ENCODE measurements around the gene SAMD7. TPM values are rescaled to one million over a fixed set of nuclear protein-coding genes. Genes with fewer than 3 reads are reported as not detected.

The SAMD7 gene
- total RNA-seq: not detected

- intact Hi-C loops (cut with DNase I; ENCODE audit: low total_unique reads): no loop called here
- TF ChIP-seq CTCF (IDR thresholded peaks at IDR 0.05) (no peak), POLR2A (IDR thresholded peaks at IDR 0.05) (no peak)
- 89 to 98% methylated on average over 1 of the region's 1 CpG for WGBS, 2 donors
These were observed at the start of gene SAMD7 for GRCh38 chr3:169911272-169911671. Gene SAMD7, plus strand, starts transcription at chr3:169911572. Its CDS starts 7,927 bp downstream, at chr3:169919499.

GRCh38 chr3:169861871-169862270, 49.5 kb upstream of the SAMD7 start:
- WGBS, 2 donors: 61 to 63% methylated on average over 5 of the region's 5 CpGs
- no peak for DNase-seq (ENCODE audit: low spot score in 2 of 2)
- TF ChIP-seq CTCF (IDR thresholded peaks at IDR 0.05): no peak
- TF ChIP-seq POLR2A (IDR thresholded peaks at IDR 0.05): no peak
- intact Hi-C loops (cut with DNase I; ENCODE audit: low total_unique reads): no loop called here
- H3K4me3 ChIP-seq (ENCODE audit: low read depth, poor library complexity, severe bottlenecking): no peak overlapping the region

More at GRCh38 chr3:169911272-169911671, at the start of gene SAMD7:
- no peak within 1 kb of the TSS for H3K4me3 ChIP-seq (ENCODE audit: low read depth, poor library complexity, severe bottlenecking)
- DNase-seq (ENCODE audit: low spot score in 2 of 2): no peak

GRCh38 chr3:169863458-169863899, 47.9 kb upstream of the SAMD7 start:
- intact Hi-C loops (cut with DNase I; ENCODE audit: low total_unique reads): no loop called here
- TF ChIP-seq POLR2A (IDR thresholded peaks at IDR 0.05): no peak
- TF ChIP-seq CTCF (IDR thresholded peaks at IDR 0.05): no peak
- peak in 1 of 2 donors; percentile 57 for DNase-seq (ENCODE audit: low spot score in 2 of 2)
- no peak overlapping the region for H3K4me3 ChIP-seq (ENCODE audit: low read depth, poor library complexity, severe bottlenecking)
- WGBS, 2 donors: 2 to 4% methylated on average over 6 of the region's 6 CpGs

- intact Hi-C loops (cut with DNase I; ENCODE audit: low total_unique reads): no loop called here
- DNase-seq (ENCODE audit: low spot score in 2 of 2): no peak
- WGBS, 2 donors: 87 to 94% methylated on average over 2 of the region's 2 CpGs
- no peak for TF ChIP-seq CTCF (IDR thresholded peaks at IDR 0.05)
- no peak overlapping the region for H3K4me3 ChIP-seq (ENCODE audit: low read depth, poor library complexity, severe bottlenecking)
These were observed 47.1 kb upstream of the SAMD7 start for GRCh38 chr3:169864270-169864669.

- intact Hi-C loops (cut with DNase I; ENCODE audit: low total_unique reads): no loop called here
- 76 to 81% methylated on average over 12 of the region's 12 CpGs for WGBS, 2 donors
- TF ChIP-seq POLR2A (IDR thresholded peaks at IDR 0.05): no peak
- TF ChIP-seq CTCF (IDR thresholded peaks at IDR 0.05): no peak
- H3K4me3 ChIP-seq (ENCODE audit: low read depth, poor library complexity, severe bottlenecking): no peak overlapping the region
- no peak for DNase-seq (ENCODE audit: low spot score in 2 of 2)
These were observed 46.1 kb upstream of the SAMD7 start for GRCh38 chr3:169865176-169865767.
